ENCODE results near the gene NKD2. TPM values are rescaled to one million over a fixed set of nuclear protein-coding genes. Genes with fewer than 3 reads are reported as not detected.

Gene NKD2
- total RNA-seq, 2 experiments from 2014 or later: 0.23 to 0.36 TPM

GRCh38 chr5:983568-983967 lies 25.0 kb upstream of the NKD2 start:
- no peak for ATAC-seq (ENCODE audit: low read depth)
- Mint-ChIP-seq H3K4me1 (peaks cover 27% of the 10 kb centered on the region), H3K9me3 (peaks cover 12% of the 10 kb centered on the region), H3K4me3 (peak overlapping the region; percentile 30), H3K27ac (peak overlapping the region; percentile 30), H3K27me3 (peaks cover 33% of the 10 kb centered on the region), H3K36me3 (peaks cover 7% of the 10 kb centered on the region)
- no peak for DNase-seq
- POLR2A ChIA-PET: no interaction called here

DNA sequence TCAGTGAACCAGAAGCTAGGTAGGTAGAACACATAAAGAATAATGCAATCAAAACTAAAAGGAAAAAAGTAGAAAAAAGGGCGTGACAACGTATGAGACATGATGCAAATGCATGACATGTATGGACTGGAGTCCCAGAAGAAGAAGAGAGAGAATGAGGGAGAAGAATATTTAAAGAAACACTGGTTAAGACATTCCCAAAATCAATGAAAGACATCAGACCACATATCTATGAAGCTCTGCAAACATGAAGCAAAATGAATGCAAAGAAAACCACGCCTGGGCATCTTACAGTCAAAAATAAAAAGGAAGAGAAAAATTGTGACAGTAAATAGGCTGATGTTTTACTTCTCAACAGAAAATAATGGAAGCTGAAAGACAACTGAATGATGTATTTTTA lies 23.8 kb upstream of the NKD2 start:
- Mint-ChIP-seq H3K27ac (no peak overlapping the region), H3K4me3 (no peak overlapping the region), H3K27me3 (peaks cover 36% of the 10 kb centered on the region), H3K36me3 (peaks cover 9% of the 10 kb centered on the region), H3K9me3 (peaks cover 12% of the 10 kb centered on the region), H3K4me1 (peaks cover 20% of the 10 kb centered on the region)
- ATAC-seq (ENCODE audit: low read depth): no peak
- POLR2A ChIA-PET: no interaction called here
- DNase-seq: no peak

DNA sequence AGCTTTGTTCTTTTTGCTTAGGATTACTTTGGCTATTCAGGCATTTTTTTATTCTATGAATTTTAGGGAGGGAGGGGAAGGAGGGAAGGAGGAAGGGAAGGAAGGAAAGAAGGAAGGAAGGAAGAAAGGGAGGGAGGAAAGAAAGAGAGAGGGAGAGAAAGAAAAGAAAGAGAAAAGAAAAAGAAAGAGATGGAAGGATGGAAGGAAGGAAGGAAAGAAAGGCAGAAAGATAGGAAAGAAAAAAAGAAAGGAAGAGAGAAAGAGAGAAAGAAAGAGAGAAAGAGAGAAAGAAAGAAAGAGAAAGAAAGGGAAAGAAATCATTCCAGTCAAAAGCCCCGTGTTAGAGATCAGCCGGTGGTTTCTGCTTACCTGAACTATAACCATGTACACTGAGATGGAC lies 20.8 kb upstream of the NKD2 start:
- Mint-ChIP-seq H3K27me3 (peaks cover 51% of the 10 kb centered on the region), H3K4me1 (peaks cover 10% of the 10 kb centered on the region), H3K9me3 (peaks cover 12% of the 10 kb centered on the region), H3K27ac (no peak overlapping the region), H3K4me3 (no peak overlapping the region), H3K36me3 (peaks cover 9% of the 10 kb centered on the region)
- ATAC-seq (ENCODE audit: low read depth) (no peak), DNase-seq (no peak)
- POLR2A ChIA-PET: no interaction called here

DNA sequence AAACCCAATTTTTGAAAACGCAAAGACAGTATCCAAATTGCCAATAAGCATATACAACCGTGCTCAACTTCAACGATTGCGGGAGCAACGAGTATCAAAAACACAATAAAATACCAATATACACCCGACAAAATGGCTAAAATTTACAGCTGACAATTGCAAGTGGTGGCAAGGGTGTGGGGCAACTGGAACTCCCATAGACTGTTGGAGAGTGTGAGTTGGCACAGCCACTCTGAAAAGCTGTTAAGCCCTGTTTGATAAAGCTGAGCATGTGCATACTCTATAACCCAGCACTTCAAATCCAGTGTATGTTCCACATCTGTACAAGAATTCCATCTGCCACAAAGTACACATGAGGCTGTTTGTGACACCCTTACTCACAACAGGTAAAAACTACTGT lies 20.3 kb upstream of the NKD2 start:
- H3K4me3 Mint-ChIP-seq: no peak overlapping the region
- peaks cover 12% of the 10 kb centered on the region for H3K9me3 Mint-ChIP-seq
- ATAC-seq (ENCODE audit: low read depth) (no peak), DNase-seq (no peak)
- POLR2A ChIA-PET: no interaction called here
- H3K4me1 Mint-ChIP-seq: peaks cover 10% of the 10 kb centered on the region
- no peak overlapping the region for H3K27ac Mint-ChIP-seq
- peaks cover 50% of the 10 kb centered on the region for H3K27me3 Mint-ChIP-seq
- peaks cover 9% of the 10 kb centered on the region for H3K36me3 Mint-ChIP-seq

- DNase-seq: no peak
- Mint-ChIP-seq H3K4me3 (no peak overlapping the region), H3K4me1 (no peaks in the 10 kb centered on the region), H3K9me3 (peaks cover 5% of the 10 kb centered on the region), H3K36me3 (peaks cover 3% of the 10 kb centered on the region), H3K27me3 (peaks cover 38% of the 10 kb centered on the region), H3K27ac (no peak overlapping the region)
- no peak for ATAC-seq (ENCODE audit: low read depth)
- POLR2A ChIA-PET: interaction anchor here (1.4 kb wide), 1 partner anchor 26 kb away, joined by 5 read pairs; no protein-coding TSS in a partner anchor
Observed at GRCh38 chr5:989961-990530, 18.6 kb upstream of the NKD2 start.

DNA sequence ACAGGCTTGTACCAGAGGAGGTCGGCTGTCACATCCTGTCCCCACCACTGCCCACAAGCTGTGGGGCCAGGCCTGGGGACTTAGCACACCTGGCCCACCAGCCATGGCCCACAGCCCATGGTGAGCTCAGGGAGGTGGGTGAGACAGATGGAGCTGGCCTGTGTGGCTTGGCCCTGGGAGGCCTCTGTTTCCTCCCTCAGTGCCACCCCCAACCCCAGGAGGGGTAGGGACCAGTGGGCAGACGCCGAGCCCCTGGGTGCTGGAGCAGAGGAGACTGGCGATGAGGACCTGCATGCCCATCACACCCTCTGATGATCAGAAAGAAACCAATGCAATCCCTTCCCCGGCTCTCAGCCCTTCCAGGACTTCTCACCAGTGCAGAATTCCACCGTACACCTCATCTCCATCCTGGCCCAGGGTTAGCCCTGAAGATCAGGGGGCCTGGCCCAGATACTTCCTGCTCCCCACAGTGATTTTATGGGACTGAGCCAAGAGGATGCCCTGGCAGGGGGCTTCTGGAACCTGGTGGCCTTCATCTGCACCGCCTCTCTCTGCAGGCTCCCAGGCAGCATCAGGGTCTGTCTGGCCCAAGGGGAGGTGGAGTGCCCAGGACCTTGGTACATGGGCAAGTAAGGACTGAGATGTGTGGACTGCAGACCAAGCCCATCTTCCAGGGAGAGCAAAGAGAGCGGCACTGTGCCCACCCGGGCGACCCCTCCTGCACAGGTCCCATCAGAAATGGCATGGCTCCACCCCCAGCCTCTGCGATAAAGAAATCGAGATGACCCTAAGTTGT lies 16.9 kb upstream of the NKD2 start:
- no peak overlapping the region for H3K4me3 Mint-ChIP-seq
- H3K36me3 Mint-ChIP-seq: peaks cover 2% of the 10 kb centered on the region
- H3K4me1 Mint-ChIP-seq: peaks cover 7% of the 10 kb centered on the region
- ATAC-seq (ENCODE audit: low read depth): no peak
- H3K27ac Mint-ChIP-seq: no peak overlapping the region
- H3K9me3 Mint-ChIP-seq: peaks cover 4% of the 10 kb centered on the region
- H3K27me3 Mint-ChIP-seq: peaks cover 30% of the 10 kb centered on the region
- POLR2A ChIA-PET: no interaction called here
- DNase-seq: peak; percentile 20

GRCh38 chr5:994272-994607 lies 14.4 kb upstream of the NKD2 start:
- POLR2A ChIA-PET: no interaction called here
- peaks cover 14% of the 10 kb centered on the region for H3K4me1 Mint-ChIP-seq
- DNase-seq (peak; percentile 24), ATAC-seq (ENCODE audit: low read depth) (no peak)
- H3K36me3 Mint-ChIP-seq: no peaks in the 10 kb centered on the region
- H3K4me3 Mint-ChIP-seq: no peak overlapping the region
- H3K27me3 Mint-ChIP-seq: peaks cover 18% of the 10 kb centered on the region
- H3K9me3 Mint-ChIP-seq: no peaks in the 10 kb centered on the region
- H3K27ac Mint-ChIP-seq: no peak overlapping the region

DNA sequence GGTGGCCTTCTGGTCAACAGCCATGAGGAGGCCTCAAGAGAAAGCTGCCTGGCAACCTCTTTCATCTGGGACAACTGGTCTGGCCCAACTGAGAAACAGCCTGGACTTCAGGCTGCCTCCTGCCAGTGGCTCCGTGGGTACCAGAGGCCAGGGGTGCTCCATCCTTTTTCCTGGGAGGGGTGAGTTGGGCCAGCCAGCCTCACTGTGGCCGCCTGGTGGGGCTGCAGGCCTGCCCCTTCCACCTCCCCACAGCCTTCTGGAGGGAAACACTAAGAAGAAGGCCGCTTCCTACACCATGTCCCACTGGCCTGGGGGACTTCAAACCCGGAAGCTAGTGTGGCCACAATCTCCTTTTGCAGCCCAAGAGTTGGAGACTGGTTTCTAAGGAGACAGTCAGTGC lies 13.8 kb upstream of the NKD2 start:
- no peaks in the 10 kb centered on the region for H3K36me3 Mint-ChIP-seq
- H3K4me3 Mint-ChIP-seq: no peak overlapping the region
- peaks cover 16% of the 10 kb centered on the region for H3K27me3 Mint-ChIP-seq
- DNase-seq: no peak
- H3K27ac Mint-ChIP-seq: no peak overlapping the region
- POLR2A ChIA-PET: no interaction called here
- ATAC-seq (ENCODE audit: low read depth): no peak
- H3K4me1 Mint-ChIP-seq: peaks cover 14% of the 10 kb centered on the region
- no peaks in the 10 kb centered on the region for H3K9me3 Mint-ChIP-seq

DNA sequence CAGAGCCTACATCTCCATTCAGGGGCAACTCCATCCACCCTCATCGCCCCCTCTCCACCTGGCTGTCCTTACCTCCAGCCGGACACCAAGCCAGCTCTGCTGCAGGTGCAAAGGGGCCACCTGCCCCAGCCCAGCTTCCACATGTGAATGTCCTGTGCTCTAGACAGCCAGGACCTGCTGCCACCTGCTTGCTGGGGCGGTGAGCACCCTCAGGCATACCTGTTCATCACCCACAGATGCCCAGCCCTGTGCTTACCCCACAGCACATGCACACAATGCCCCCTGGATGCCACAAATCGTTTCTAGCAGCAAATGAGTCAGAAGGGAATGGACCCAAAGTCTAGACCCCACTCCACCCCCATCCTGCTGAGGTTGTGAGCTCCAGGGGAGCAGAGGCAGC lies 13.3 kb upstream of the NKD2 start:
- no peak overlapping the region for H3K27ac Mint-ChIP-seq
- peaks cover 14% of the 10 kb centered on the region for H3K4me1 Mint-ChIP-seq
- no peak for ATAC-seq (ENCODE audit: low read depth)
- no peaks in the 10 kb centered on the region for H3K36me3 Mint-ChIP-seq
- POLR2A ChIA-PET: no interaction called here
- peak; percentile 26 for DNase-seq
- H3K27me3 Mint-ChIP-seq: peaks cover 13% of the 10 kb centered on the region
- no peaks in the 10 kb centered on the region for H3K9me3 Mint-ChIP-seq
- no peak overlapping the region for H3K4me3 Mint-ChIP-seq

DNA sequence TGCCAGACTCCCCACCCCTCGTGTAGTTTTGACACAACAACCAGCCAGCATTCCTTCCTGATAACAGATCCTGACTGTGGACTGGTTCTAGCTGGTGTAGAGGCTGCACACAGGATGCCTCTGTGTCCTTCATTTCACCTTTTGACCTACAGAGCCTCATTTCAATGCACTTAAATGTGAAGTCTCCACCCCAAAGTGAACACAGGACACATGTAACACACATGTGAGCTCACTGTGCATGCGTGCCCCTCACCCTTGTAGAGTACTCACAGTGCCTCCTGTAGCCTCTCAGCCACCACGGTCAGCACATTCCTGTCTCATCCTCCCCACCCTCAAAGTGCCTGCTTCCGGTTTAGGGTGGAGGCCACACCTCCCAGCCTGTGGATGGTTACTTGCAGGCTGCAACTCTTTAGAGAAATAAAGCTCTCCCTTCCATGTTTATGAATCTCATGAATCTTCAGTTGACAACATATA lies 11.6 kb upstream of the NKD2 start:
- H3K27me3 Mint-ChIP-seq: peaks cover 13% of the 10 kb centered on the region
- no peaks in the 10 kb centered on the region for H3K36me3 Mint-ChIP-seq
- POLR2A ChIA-PET: interaction anchor here (0.6 kb wide), 1 partner anchor 108 kb away, joined by 3 read pairs; no protein-coding TSS in a partner anchor
- peaks cover 15% of the 10 kb centered on the region for H3K4me1 Mint-ChIP-seq
- H3K27ac Mint-ChIP-seq: peak overlapping the region; percentile 31
- no peaks in the 10 kb centered on the region for H3K9me3 Mint-ChIP-seq
- ATAC-seq (ENCODE audit: low read depth) (peak; percentile 87), DNase-seq (peak; percentile 48)
- peak overlapping the region; percentile 51 for H3K4me3 Mint-ChIP-seq

DNA sequence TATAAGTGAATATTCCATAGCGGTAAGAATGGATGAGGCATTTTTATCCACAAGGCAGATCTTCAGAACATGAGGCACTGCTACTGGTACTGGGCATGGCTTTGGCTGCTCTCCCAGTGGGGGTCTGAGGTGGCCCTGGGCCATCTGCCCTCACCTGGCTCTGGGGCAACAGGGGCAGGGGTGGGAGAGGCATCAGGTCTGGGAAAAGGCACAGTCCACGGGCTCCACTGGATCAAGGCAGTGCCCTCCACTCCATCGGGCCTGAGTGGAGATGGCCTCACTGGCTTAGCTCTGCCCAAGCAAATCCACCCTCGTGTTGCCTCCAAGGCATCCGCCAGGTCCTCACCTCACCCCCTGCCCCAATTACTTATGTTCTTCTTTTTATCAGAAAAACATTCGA lies 10.9 kb upstream of the NKD2 start:
- ATAC-seq (ENCODE audit: low read depth) (no peak), DNase-seq (no peak)
- Mint-ChIP-seq H3K4me1 (peaks cover 16% of the 10 kb centered on the region), H3K4me3 (no peak overlapping the region), H3K9me3 (no peaks in the 10 kb centered on the region), H3K27me3 (peaks cover 9% of the 10 kb centered on the region), H3K36me3 (no peaks in the 10 kb centered on the region), H3K27ac (no peak overlapping the region)
- POLR2A ChIA-PET: interaction anchor here (0.6 to 0.8 kb wide), 2 partner anchors 34 to 108 kb away, joined by 3 read pairs; no protein-coding TSS in a partner anchor

GRCh38 chr5:998246-999031 lies 10.2 kb upstream of the NKD2 start:
- Mint-ChIP-seq H3K4me3 (no peak overlapping the region), H3K4me1 (peaks cover 17% of the 10 kb centered on the region), H3K9me3 (no peaks in the 10 kb centered on the region), H3K27ac (peak overlapping the region; percentile 42), H3K27me3 (peaks cover 12% of the 10 kb centered on the region), H3K36me3 (no peaks in the 10 kb centered on the region)
- peak; percentile 27 for DNase-seq
- POLR2A ChIA-PET: interaction anchor here (0.6 to 0.8 kb wide), 2 partner anchors 35 to 143 kb away, joined by 3 read pairs; no protein-coding TSS in a partner anchor
- ATAC-seq (ENCODE audit: low read depth): no peak

DNA sequence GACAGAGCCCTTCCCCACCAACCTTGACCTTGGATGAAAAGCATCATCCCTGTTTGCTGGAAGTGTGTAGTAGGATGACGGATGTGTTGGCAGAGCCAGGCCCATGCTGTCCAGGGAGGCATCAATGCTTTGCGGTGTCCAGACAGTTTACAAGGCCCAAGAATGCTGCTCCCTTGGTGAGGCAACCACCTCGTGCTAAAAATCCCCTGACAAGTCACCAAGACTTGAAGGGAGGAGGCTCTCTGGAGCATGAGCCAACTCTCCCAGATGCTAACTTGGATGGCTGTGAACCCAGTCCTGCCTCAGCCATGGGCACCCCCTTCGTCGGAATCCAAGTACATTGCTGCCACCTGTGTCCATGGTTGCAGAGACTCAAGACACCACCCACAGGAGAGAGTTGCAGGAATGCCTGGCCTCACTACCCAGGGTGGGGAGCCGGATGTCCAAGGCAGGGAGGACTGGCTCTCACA lies 9.5 kb upstream of the NKD2 start:
- Mint-ChIP-seq H3K4me3 (no peak overlapping the region), H3K36me3 (no peaks in the 10 kb centered on the region), H3K27me3 (peaks cover 14% of the 10 kb centered on the region), H3K4me1 (peaks cover 18% of the 10 kb centered on the region), H3K9me3 (no peaks in the 10 kb centered on the region), H3K27ac (peak overlapping the region; percentile 42)
- DNase-seq (no peak), ATAC-seq (ENCODE audit: low read depth) (no peak)
- POLR2A ChIA-PET: interaction anchor here (0.6 kb wide), 1 partner anchor 142 kb away, joined by 3 read pairs; no protein-coding TSS in a partner anchor
